ENCODE measurements around the gene ANO6. TPM values are rescaled to one million over a fixed set of nuclear protein-coding genes. Genes with fewer than 3 reads are reported as not detected.

The ANO6 gene
- total RNA-seq, 1 experiment from 2014 or later: 51.4 TPM

- peaks cover 8% of the 10 kb centered on the region; the same call in 1 of the 2 replicates for H3F3A ChIP-seq (ENCODE audit: insufficient read depth, low read depth)
- intact Hi-C loops (cut with micrococcal nuclease; ENCODE audit: unreplicated experiment): loop anchor here (10.0 kb wide), 1 partner anchor 166 kb away; no protein-coding TSS in a partner anchor
- CTCF ChIA-PET: no interaction called here
- H3K9me3 ChIP-seq (ENCODE audit: insufficient read depth, low read depth): no peaks in the 10 kb centered on the region
- H3K27ac ChIP-seq: no peak overlapping the region
- BruUV-seq (replicated peaks): no TSS peak
- H3K36me3 ChIP-seq (ENCODE audit: low read depth): peaks cover 25% of the 10 kb centered on the region
- no peak overlapping the region for H3K4me3 ChIP-seq
- no peaks in the 10 kb centered on the region for H3K9me2 ChIP-seq (ENCODE audit: insufficient read depth)
- H2AFZ ChIP-seq: no peak overlapping the region
- peaks cover 10% of the 10 kb centered on the region; the same call in 1 of the 2 replicates for H3K4me1 ChIP-seq (replicated peaks; ENCODE audit: insufficient read depth)
- no peak for TF ChIP-seq EZH2 (IDR thresholded peaks at IDR 0.05; ENCODE audit: low read depth)
- TF ChIP-seq, protein P1, sequence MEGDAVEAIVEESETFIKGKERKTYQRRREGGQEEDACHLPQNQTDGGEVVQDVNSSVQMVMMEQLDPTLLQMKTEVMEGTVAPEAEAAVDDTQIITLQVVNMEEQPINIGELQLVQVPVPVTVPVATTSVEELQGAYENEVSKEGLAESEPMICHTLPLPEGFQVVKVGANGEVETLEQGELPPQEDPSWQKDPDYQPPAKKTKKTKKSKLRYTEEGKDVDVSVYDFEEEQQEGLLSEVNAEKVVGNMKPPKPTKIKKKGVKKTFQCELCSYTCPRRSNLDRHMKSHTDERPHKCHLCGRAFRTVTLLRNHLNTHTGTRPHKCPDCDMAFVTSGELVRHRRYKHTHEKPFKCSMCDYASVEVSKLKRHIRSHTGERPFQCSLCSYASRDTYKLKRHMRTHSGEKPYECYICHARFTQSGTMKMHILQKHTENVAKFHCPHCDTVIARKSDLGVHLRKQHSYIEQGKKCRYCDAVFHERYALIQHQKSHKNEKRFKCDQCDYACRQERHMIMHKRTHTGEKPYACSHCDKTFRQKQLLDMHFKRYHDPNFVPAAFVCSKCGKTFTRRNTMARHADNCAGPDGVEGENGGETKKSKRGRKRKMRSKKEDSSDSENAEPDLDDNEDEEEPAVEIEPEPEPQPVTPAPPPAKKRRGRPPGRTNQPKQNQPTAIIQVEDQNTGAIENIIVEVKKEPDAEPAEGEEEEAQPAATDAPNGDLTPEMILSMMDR (conservative IDR thresholded peaks at IDR 0.05): no peak
- H4K20me1 ChIP-seq (ENCODE audit: insufficient read depth): no peaks in the 10 kb centered on the region
- no peaks in the 10 kb centered on the region for H3K79me2 ChIP-seq (ENCODE audit: low read depth)
- POLR2A ChIA-PET (ENCODE audit: unreplicated experiment): no interaction called here
- H3K4me2 ChIP-seq: no peak overlapping the region
- no peaks in the 10 kb centered on the region for H3K27me3 ChIP-seq (ENCODE audit: insufficient read depth, low read depth)
- no peak for DNase-seq
These were observed 215.2 kb downstream of the ANO6 start for GRCh38 chr12:45431126-45431525.

DNA sequence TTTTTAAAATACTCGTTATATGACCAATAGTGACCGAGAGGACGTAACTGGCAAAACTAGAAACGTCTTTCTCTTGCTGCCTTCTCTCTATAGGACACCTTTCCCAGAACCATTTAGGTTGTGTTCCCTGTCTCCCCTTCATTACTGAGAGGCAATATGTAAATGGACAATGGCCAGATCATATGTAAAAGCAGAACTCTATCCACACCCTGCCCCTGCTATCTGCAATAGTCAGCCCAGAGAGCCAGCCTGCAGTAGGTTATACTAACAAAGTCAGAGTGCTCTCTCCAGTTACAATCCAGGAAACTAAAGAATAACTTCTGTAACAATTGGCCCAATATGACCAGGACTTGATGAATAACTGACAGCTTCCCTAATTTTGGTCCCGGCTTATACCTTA is 216.8 kb downstream of the ANO6 start:
- H3K4me2 ChIP-seq: no peak overlapping the region
- no peaks in the 10 kb centered on the region for H3K79me2 ChIP-seq (ENCODE audit: low read depth)
- peaks cover 10% of the 10 kb centered on the region; the same call in 1 of the 2 replicates for H3K4me1 ChIP-seq (replicated peaks; ENCODE audit: insufficient read depth)
- H3K9me3 ChIP-seq (ENCODE audit: insufficient read depth, low read depth): no peaks in the 10 kb centered on the region
- H3K36me3 ChIP-seq (ENCODE audit: low read depth): peaks cover 25% of the 10 kb centered on the region
- H3K27ac ChIP-seq: no peak overlapping the region
- no peaks in the 10 kb centered on the region for H3K27me3 ChIP-seq (ENCODE audit: insufficient read depth, low read depth)
- no peak overlapping the region for H2AFZ ChIP-seq
- BruUV-seq (replicated peaks): no TSS peak
- intact Hi-C loops (cut with micrococcal nuclease; ENCODE audit: unreplicated experiment): loop anchor here (1.0 to 10.0 kb wide), 2 partner anchors 168 to 296 kb away; no protein-coding TSS in a partner anchor
- no peaks in the 10 kb centered on the region for H4K20me1 ChIP-seq (ENCODE audit: insufficient read depth)
- H3F3A ChIP-seq (ENCODE audit: insufficient read depth, low read depth): peaks cover 8% of the 10 kb centered on the region; the same call in 1 of the 2 replicates
- POLR2A ChIA-PET (ENCODE audit: unreplicated experiment): no interaction called here
- no peaks in the 10 kb centered on the region for H3K9me2 ChIP-seq (ENCODE audit: insufficient read depth)
- TF ChIP-seq, protein P1 (conservative IDR thresholded peaks at IDR 0.05): no peak
- no peak for TF ChIP-seq EZH2 (IDR thresholded peaks at IDR 0.05; ENCODE audit: low read depth)
- no peak for DNase-seq
- H3K4me3 ChIP-seq: no peak overlapping the region
- CTCF ChIA-PET: no interaction called here

DNA sequence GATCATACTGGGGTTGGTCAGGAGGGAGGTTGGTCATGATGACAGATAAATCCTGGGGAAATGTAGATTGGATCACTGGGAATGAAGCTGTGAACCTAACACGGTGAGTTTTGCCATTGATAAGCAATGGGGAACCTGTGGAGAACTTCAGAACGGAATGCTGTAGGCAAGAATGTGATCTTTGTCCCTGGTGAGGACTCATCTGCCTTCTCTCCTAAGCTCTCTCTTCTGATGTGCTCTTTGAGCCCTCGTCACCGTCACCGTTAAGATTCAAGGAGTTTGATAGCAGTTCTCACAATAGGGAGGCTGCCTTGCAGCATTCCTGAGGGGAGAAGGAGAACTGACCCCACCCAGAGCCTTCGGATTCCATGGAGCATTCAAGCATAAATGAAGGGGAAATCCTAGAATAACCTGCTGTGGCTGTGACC is 217.6 kb downstream of the ANO6 start:
- no peak overlapping the region for H3K4me3 ChIP-seq
- no TSS peak for BruUV-seq (replicated peaks)
- peak; percentile 43 to 75 for DNase-seq
- no peak overlapping the region for H3K4me2 ChIP-seq
- no peaks in the 10 kb centered on the region for H3K9me2 ChIP-seq (ENCODE audit: insufficient read depth)
- POLR2A ChIA-PET (ENCODE audit: unreplicated experiment): interaction anchor here (1.0 kb wide), 1 partner anchor 14 kb away, joined by 3 read pairs; no protein-coding TSS in a partner anchor
- H3K4me1 ChIP-seq (replicated peaks; ENCODE audit: insufficient read depth): peaks cover 10% of the 10 kb centered on the region; the same call in 1 of the 2 replicates
- peaks cover 8% of the 10 kb centered on the region; the same call in 1 of the 2 replicates for H3F3A ChIP-seq (ENCODE audit: insufficient read depth, low read depth)
- H3K36me3 ChIP-seq (ENCODE audit: low read depth): peaks cover 25% of the 10 kb centered on the region
- no peaks in the 10 kb centered on the region for H3K9me3 ChIP-seq (ENCODE audit: insufficient read depth, low read depth)
- CTCF ChIA-PET: no interaction called here
- H3K79me2 ChIP-seq (ENCODE audit: low read depth): no peaks in the 10 kb centered on the region
- H4K20me1 ChIP-seq (ENCODE audit: insufficient read depth): no peaks in the 10 kb centered on the region
- H3K27me3 ChIP-seq (ENCODE audit: insufficient read depth, low read depth): no peaks in the 10 kb centered on the region
- no peak overlapping the region for H2AFZ ChIP-seq
- H3K27ac ChIP-seq: no peak overlapping the region
- intact Hi-C loops (cut with micrococcal nuclease; ENCODE audit: unreplicated experiment): loop anchor here (1.0 to 10.0 kb wide), 2 partner anchors 169 to 295 kb away; no protein-coding TSS in a partner anchor
- TF ChIP-seq EZH2 (IDR thresholded peaks at IDR 0.05; ENCODE audit: low read depth): no peak
- TF ChIP-seq, protein P1 (conservative IDR thresholded peaks at IDR 0.05): no peak
